DMS53 treated with DMSO at 0.1 percent for 48 hours (cell line): ENCODE results near the gene FAM181B.

Experiments used
- DNase-seq: peaks from one replicate; lab custom pipeline; 2025; ENCODE audit not compliant: unreplicated experiment; lab: John Stamatoyannopoulos, UW

The FAM181B gene

GRCh38 chr11:82686211-82686610 lies 47.5 kb downstream of the FAM181B start:
- no peak for DNase-seq

- no peak for DNase-seq
These were observed 50.6 kb downstream of the FAM181B start for GRCh38 chr11:82683029-82683428.

- DNase-seq, result peak; percentile 82
These were observed 51.5 kb downstream of the FAM181B start for GRCh38 chr11:82682003-82682751.

- DNase-seq, result no peak
These were observed 53.4 kb downstream of the FAM181B start for GRCh38 chr11:82680252-82680651.
